NCI-H1417 treated with DMSO at 0.1 percent for 48 hours (cell line): ENCODE results near the gene RBM33.

Source experiments
- DNase-seq: peaks from one replicate; lab custom pipeline; 2025; lab: John Stamatoyannopoulos, UW

The RBM33 gene

GRCh38 chr7:155624412-155624811 lies 20.0 kb upstream of the RBM33 start:
- no peak for DNase-seq

GRCh38 chr7:155625557-155625956 lies 18.9 kb upstream of the RBM33 start:
- DNase-seq, result no peak

GRCh38 chr7:155629171-155629570 lies 15.3 kb upstream of the RBM33 start:
- no peak for DNase-seq

GRCh38 chr7:155631155-155631554 lies 13.3 kb upstream of the RBM33 start:
- no peak for DNase-seq

- no peak for DNase-seq
Observed at GRCh38 chr7:155635817-155636216, 8.6 kb upstream of the RBM33 start.

GRCh38 chr7:155637155-155637554 lies 7.3 kb upstream of the RBM33 start:
- no peak for DNase-seq

GRCh38 chr7:155638366-155638765 lies 6.1 kb upstream of the RBM33 start:
- no peak for DNase-seq

GRCh38 chr7:155639958-155640520 lies 4.4 kb upstream of the RBM33 start:
- no peak for DNase-seq

- no peak for DNase-seq
Observed at GRCh38 chr7:155640629-155641028, 3.8 kb upstream of the RBM33 start.

- DNase-seq, result no peak
Observed at GRCh38 chr7:155643804-155644177, 670 bp upstream of the RBM33 start.

GRCh38 chr7:155644971-155645509 lies 579 bp downstream of the RBM33 start:
- no peak for DNase-seq

- no peak for DNase-seq
Observed at GRCh38 chr7:155645662-155646061, 1.2 kb downstream of the RBM33 start.

- DNase-seq, result no peak
Observed at GRCh38 chr7:155646669-155647068, 2.2 kb downstream of the RBM33 start.

GRCh38 chr7:155647302-155647701 lies 2.8 kb downstream of the RBM33 start:
- DNase-seq, result no peak

- no peak for DNase-seq
Observed at GRCh38 chr7:155647734-155648133, 3.3 kb downstream of the RBM33 start.

GRCh38 chr7:155648752-155649339 lies 4.4 kb downstream of the RBM33 start:
- no peak for DNase-seq

GRCh38 chr7:155649588-155649987 lies 5.1 kb downstream of the RBM33 start:
- no peak for DNase-seq

- DNase-seq, result no peak
Observed at GRCh38 chr7:155652156-155653114, 8.0 kb downstream of the RBM33 start.

GRCh38 chr7:155653803-155654202 lies 9.3 kb downstream of the RBM33 start:
- DNase-seq, result no peak

GRCh38 chr7:155656891-155657290 lies 12.4 kb downstream of the RBM33 start:
- DNase-seq, result no peak

GRCh38 chr7:155660059-155660757 lies 15.7 kb downstream of the RBM33 start:
- DNase-seq, result no peak

GRCh38 chr7:155660758-155661093 lies 16.3 kb downstream of the RBM33 start:
- no peak for DNase-seq
